ENCODE data around the gene LRMDA.

The LRMDA gene

GRCh38 chr10:76029782-76030181 is 598.4 kb downstream of the LRMDA start:
- no peak for DNase-seq (ENCODE audit: low read depth)

DNA sequence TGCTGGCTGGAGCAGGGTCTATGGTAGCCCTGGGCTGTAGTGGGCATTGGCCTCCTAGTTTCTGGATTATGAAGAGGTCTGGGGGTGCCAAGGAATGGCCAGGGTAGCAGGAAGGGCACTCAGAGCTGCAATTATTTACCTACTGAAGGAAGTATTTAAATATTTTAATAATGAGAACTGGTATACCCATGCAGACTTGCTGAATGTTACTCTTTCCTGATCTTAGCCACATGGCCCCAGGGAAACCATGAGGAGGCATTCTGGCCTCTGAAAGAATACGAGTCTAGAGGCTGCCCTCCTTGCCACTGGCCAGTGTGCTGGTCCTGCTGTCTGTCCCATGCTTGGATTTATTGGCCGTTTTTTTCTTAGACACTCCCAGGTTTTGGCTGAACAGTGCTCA is 599.7 kb downstream of the LRMDA start:
- DNase-seq (ENCODE audit: low read depth): no peak

- DNase-seq (ENCODE audit: low read depth): no peak
These were observed 600.6 kb downstream of the LRMDA start for GRCh38 chr10:76031769-76032699.

- no peak for DNase-seq (ENCODE audit: low read depth)
These were observed 601.2 kb downstream of the LRMDA start for GRCh38 chr10:76032700-76033039.

- no peak for DNase-seq (ENCODE audit: low read depth)
These were observed 602.2 kb downstream of the LRMDA start for GRCh38 chr10:76033457-76034196.

GRCh38 chr10:76034353-76035205 is 603.2 kb downstream of the LRMDA start:
- DNase-seq (ENCODE audit: low read depth): no peak

GRCh38 chr10:76035206-76036110 is 604.0 kb downstream of the LRMDA start:
- DNase-seq (ENCODE audit: low read depth): no peak

DNA sequence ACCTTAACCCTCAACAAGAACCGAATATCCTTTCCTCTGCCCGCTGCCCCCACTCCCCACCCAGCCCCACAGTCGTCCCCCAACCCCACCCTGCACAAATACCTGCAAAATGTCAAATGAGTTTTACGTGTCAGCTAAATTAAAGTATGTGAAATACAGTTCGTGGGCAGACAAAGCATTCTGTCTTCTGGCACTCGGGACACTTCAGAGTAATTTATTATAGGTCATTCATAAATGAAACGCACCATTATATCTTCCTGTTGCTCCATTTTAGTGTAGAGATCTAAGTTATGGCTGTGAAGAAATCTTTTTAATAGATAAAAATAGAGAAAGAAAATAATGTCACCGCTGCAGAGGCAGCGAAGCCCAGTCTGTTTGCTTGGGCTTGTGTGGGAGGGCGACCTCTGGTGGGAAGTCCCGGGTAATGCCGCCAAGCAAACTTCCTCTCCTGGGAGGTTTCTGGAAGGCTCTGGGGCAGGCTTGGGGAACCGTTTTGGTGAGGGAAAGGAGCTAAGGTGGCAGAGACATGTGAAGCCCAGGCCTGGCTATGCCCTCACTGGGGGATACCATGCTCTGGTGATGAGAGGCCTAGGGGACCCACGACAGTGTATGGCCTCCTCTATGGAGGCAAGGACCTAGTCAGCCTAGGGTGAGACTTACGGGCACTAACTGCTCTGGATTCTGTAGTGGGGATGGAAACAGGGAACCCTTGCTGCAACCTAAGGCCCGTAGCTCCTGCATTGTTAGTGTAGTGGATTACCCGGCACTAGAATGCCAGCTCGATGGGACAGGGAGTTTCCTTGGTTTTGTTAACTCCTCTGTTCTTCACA is 604.9 kb downstream of the LRMDA start:
- DNase-seq (ENCODE audit: low read depth): peak; percentile 7

GRCh38 chr10:76036962-76037361 is 605.5 kb downstream of the LRMDA start:
- DNase-seq (ENCODE audit: low read depth): no peak

GRCh38 chr10:76037531-76038155 is 606.2 kb downstream of the LRMDA start:
- DNase-seq (ENCODE audit: low read depth): no peak

DNA sequence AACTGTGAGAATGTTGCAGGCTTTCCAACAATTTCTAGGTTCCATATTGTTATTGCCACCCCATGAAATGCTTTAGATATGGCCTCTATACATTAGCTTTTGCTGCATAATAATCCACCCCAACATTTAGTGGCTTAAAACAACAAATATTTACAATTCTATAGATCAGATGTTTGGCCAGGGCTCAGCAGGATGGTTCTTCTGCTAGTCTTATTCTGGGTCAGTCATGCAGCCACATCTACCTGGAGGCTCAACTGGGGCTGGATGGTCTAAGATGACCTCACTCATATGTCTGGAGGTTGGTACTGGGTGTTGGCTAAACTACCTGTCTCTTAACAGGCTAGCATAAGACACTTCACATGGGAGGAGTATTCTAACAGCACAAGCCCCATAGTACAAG is 607.3 kb downstream of the LRMDA start:
- no peak for DNase-seq (ENCODE audit: low read depth)

DNA sequence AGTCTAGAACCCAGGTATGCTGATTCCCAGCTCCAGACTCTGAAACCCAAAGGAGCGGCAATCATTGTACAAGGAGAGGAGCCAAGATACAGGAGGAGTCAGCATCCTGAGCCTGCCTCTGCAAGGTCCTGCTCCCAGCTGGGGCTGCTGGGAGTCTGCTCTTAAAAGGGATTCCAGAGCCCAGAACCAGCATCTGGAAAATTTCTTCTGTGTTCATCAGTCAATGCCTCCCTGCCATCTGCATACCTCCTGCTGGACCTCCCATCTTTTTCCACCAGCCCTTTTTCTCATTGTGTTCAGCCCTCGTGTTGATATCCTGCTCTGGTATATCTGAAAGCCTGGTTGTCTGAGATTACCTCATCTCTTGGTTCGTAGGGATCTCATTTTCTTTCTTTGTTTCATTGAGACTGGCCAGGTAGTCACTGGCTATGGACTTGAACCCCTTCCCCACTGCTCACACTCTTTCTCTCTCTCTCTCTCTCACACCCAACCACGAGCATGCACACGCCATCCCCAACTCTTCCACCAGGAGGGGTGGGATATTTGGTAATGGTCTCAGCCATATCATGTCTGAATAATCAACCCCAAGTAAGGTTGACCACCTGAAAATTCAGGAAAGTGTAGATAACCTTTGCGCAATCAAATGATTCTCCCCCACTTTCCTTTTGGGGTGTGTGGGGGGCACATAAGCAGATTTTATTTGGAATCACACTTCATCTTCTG is 608.8 kb downstream of the LRMDA start:
- no peak for DNase-seq (ENCODE audit: low read depth)

DNA sequence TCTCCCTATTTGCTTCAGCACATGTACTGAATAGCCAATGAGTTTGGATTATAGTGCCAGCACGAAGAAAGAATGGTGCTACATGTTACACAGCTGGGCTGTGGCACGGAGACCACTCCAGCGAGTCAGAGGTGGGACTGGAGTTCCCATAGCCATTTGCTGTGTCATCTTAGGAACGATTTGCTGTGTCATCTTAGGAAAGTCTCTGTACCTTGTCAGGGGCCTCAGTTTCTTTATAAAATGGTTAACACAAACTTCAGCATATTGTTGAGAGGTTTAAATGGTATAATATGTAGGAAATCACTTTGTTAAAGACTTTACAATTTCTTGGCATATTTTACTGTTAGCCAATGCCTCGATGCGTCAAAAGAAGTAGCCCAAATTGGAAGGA is 609.4 kb downstream of the LRMDA start:
- no peak for DNase-seq (ENCODE audit: low read depth)

DNA sequence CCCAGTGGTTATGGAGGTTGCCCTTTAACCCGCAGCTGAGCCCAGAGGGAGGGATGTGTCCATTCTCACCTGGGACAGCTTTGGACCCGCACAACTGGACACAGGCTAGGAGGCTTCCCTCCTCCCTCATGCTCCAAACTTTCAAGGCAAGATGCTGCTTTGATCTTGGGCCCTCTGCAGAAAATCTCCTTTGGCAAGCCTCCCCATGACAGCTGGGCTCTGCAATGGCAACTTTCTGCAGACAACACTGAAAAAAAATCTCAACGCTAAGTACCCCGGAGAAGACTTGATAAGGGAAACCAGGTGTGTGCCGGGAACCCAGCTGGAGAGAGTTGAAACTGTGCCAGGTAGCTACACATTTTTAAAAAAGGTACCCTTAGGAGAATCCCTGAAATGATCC is 610.1 kb downstream of the LRMDA start:
- DNase-seq (ENCODE audit: low read depth): no peak

DNA sequence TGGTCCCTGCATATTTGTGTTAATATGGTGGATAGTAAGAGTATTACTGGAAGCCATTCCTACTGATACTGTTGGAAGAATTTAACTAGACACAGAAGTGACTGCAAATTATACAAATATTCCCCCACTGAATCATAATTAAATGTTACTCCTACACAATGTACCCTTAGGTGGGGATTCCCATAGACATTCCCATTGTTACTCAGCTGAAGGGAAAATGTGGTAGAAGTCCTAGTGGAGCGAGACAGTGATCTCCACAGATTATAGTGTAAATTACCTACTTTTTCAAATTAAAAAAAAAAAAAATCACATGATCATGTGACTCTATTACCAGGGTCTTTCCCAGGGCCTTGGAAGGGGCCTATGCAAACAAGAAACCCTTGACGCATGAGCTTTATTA is 611.8 kb downstream of the LRMDA start:
- DNase-seq (ENCODE audit: low read depth): no peak

DNA sequence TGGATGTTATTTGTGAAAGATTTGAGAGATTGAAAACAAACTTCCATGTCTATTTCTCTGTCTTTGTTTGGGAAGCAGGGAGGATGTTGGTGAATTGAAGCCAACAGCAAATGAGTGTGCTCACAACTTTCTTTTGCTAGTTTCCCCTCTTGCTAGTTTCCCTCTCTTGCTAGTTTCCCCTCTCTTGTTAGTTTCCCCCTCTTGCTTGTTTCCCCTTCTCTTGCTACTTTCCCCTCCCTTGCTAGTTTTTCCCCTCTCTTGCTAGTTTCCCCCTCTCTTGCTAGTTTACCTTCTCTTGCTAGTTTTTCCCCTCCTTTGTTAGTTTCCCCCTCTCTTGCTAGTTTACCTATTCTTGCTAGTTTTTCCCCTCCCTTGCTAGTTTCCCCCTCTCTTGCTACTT is 613.3 kb downstream of the LRMDA start:
- no peak for DNase-seq (ENCODE audit: low read depth)

- no peak for DNase-seq (ENCODE audit: low read depth)
These were observed 613.8 kb downstream of the LRMDA start for GRCh38 chr10:76045174-76045573.

- no peak for DNase-seq (ENCODE audit: low read depth)
These were observed 616.1 kb downstream of the LRMDA start for GRCh38 chr10:76047521-76047920.

DNA sequence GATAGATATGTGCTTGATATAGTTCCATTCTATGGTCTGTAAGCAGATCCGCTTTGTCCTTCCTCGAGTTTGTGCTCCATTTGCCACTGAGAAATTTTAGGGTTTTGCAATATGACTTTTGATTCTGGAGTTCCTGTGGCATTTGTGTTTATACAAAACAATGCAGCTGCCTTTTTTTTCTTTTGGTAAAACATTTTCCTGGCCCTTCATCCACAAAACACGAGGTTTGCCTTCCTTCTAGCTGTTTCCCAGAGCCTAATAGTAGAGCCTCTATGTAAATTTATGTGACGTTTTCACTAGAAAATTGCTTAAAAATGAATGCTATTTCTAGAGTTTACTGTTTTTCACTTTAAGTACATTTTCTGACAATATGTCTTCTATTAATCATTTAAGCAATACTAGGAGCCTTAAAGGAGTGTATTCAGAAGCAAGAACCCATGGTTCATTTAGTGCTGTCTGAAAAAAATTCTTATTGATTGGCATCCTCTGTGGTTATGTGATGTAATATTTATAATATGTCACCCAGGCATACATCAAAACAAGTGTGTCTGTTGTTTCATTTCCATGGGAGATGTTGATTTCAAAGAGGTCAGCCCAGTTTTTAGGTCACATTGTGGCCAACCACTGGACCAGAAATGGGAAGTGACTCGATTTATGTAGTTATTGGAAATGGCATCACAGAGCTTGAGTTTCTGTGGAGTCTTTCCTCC is 618.3 kb downstream of the LRMDA start:
- no peak for DNase-seq (ENCODE audit: low read depth)

Data from activated T-cell treated with anti-CD3 and anti-CD28 coated beads for 1 hour (primary cell).